Measurements from ENCODE around the gene RAB8A.
"Not testable (repeated sequence)": the region's sequence is repeated elsewhere in the genome, so short reads cannot be mapped to it uniquely, and the experiment has no call there.

RAB8A gene

GRCh38 chr19:16077984-16078758 is 33.5 kb upstream of the RAB8A start:
- peak; percentile 61 for DNase-seq

DNA sequence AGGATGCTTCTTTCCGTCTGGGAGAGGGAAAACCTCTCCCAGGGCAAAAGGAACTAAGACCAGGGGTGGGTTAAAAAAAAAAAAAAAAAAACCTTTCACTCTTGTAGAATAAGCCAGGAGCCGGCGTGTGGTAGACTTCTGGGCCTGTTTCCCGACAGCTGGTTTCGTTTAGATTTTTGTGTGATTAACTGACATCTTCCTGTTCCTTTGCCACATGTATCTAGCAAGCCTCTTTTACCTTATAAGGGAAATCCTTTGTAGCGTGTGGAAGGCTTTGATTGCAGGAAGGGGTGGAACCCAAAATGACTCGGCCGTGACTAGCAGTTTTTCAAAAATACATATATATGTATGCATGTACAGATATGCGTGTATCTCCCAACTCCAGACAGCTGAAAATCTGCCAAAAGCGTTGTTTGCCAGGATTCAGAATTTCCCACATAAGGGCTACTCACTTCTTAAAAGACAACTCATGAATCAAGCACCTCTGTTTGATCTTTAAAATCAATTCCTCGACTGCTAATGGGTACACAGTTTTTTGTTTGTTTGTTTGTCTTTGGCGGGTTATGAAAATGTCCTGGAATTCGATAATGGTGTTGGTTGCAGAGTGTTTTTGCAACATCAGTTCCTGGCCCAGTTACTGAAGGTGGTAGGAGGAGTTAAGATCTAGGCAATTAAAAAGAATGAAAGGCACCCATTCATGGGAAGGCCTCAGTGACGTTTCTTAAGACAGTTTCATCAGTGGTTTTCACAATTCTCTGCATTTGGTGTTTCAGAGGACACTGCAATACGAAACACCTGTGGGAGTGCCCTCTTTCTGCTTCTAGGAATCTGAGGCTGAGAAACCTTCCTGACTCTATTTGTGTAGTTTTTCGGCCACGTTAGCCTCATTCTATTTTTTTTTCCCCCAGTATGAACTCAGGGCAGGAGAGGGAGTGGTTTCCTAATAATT is 32.7 kb upstream of the RAB8A start:
- DNase-seq = peak; percentile 56

DNA sequence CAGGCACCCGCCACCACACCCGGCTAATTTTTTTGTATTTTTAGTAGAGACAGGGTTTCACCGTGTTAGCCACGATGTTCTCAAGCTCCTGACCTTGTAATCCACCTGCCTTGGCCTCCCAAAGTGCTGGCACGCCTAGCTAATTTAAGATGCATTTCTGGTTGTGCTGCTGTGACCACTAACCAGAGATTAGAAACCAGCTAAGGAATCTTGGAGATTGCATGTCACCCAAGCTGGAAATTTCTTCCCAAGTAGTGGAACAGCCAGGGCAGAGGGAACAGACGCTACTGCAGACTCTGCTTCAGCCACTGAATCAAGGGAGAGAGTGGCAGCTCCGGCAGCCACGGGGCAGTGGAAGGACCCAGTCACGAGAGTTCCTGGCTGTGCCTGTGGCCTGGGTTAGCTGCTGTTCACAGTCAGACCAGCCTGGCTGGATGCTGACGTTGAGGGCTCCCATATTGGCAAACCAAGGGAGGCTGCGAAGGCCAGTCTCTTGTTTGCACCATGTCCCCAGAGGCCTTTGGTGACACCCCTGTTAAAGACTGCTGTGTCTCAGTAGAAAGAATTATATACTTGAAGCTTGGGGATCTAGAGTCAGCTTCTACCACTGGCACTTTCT is 27.5 kb upstream of the RAB8A start:
- DNase-seq = no peak

DNA sequence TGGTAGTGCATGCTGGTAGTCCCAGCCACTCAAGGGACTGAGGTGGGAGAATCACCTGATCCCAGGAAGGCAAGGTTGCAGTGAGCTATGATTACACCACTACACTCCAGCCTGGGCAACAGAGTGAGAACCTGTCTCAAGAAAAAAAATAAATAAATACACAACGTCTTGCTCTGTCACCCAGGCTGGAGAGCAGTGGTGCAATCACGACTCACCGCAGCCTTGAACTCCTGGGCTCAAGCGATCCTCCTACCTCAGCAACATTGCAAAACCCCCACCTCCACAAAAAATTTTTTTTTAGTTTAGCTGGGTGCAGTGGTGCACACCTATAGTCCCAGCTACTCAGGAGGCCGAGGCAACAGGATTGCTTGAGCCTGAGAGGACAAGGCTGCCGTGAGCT is 26.6 kb upstream of the RAB8A start:
- no peak for DNase-seq

GRCh38 chr19:16087404-16087803 is 24.3 kb upstream of the RAB8A start:
- DNase-seq = not testable (repeated sequence)

GRCh38 chr19:16087940-16088339 is 23.7 kb upstream of the RAB8A start:
- no peak for DNase-seq

GRCh38 chr19:16088351-16089009 is 23.2 kb upstream of the RAB8A start:
- no peak for DNase-seq

GRCh38 chr19:16089010-16089846 is 22.5 kb upstream of the RAB8A start:
- no peak for DNase-seq

- DNase-seq = no peak
Measured at GRCh38 chr19:16091546-16092475, 19.9 kb upstream of the RAB8A start.

DNA sequence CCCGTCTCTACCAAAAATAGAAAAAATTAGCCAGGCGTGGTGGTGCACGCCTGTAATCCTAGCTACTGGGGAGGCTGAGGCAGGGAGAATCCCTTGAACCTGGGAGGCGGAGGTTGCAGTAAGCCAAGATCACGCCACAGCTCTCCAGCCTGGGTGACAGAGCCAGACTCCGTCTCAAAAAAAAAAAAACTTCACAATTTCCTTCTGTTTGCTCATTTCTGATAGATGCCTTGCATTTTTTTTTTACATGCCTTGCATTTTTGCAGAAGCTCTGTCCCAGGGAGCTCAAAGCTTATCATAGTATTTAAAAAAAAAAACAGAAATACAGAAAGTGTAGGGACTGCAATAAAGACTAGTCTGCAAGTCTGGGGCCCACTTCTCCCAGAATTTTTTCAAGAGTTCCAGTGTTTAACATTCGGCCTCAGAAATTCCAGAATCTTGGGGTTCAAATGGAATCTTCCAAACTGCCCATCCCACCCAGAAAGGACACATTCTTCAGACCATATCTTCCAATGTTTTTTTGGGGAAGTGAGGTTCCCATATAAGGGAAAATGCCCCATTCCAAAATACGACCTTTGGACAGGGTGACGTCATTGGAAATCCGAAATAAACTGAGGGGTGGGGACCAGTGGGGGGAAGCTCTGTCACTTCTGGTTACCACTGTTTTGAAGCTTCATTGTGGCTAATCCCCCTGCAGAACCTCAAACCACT is 17.2 kb upstream of the RAB8A start:
- no peak for DNase-seq

DNA sequence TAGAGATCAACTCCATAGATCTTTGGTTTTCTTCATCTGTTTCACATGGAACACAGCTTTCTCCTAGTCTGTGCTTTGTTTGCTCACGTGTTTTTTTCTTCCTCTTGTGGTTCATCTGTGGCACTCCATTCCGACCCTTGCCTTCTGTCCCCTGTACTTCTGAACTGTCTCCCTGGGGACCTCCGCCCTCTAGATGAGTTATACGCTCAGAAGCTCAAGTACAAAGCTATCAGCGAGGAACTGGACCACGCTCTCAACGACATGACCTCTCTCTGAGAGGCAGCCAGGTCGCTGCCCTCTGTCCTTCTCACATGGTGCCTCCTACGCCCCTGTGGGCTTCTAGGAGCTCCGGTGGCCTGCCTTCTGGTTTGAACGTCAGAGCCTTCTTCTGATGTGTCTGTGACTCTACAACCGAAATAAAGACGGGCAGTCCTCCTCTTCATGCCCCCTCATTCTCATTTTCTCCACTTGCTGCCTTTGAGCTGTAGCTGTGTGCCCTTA is 16.6 kb upstream of the RAB8A start:
- DNase-seq = no peak

- DNase-seq = no peak
Measured at GRCh38 chr19:16096280-16096855, 15.3 kb upstream of the RAB8A start.

DNA sequence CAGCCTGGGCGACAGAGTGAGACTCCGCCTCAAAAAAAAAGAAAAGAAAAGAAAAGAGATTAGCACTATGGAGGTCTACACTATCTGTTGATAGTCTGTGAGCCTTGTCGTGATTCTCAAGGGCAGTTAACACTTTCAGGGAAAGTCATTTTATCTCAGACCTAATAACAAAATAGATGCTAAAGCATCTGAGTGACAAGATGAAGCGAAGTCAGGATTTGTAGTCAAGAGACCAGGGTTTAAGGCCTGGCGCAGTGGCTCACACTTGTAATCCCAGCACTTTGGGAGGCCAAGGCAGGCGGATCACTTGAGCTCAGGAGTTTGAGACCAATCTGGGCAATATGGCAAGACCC is 13.3 kb upstream of the RAB8A start:
- DNase-seq = no peak

DNA sequence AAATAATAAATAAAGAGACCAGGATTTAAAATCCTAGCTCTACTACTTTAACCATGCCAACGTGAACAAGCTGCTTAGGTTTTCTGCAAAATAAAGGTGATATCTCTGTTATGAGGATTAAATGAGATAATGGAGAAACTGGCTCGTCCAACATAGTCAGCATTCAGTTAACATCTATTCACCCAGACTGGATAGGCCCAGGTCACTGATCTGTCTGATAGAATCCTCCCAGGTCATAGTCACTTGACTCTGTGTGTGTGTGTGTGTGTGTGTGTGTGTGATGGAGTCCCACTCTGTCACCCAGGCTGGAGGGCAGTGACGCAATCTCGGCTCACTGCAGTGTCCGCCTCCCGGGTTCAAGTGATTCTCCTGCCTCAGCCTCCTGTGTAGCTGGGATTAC is 12.9 kb upstream of the RAB8A start:
- DNase-seq = no peak

GRCh38 chr19:16099314-16099965 is 12.2 kb upstream of the RAB8A start:
- DNase-seq = not testable (repeated sequence)

DNA sequence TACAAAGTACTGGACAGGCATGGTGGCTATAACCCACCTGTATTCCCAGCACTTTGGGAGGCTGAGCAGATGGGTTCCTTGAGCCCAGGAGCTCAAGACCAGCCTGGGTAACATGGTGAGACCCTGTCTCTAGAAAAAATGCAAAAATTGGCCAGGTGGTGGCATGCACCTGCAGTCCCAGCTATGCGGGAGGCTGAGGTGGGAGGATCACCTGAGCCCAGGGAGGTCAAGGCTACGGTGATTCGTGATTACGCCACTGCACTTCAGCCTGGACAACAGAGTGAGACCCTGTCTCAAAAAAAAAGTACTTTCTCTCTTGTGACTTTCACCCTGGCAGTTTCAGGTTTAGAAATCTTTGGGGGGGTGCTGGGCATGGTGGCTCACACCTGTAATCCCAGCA is 11.2 kb upstream of the RAB8A start:
- no peak for DNase-seq

- DNase-seq = no peak
Measured at GRCh38 chr19:16104722-16105121, 7.0 kb upstream of the RAB8A start.

DNA sequence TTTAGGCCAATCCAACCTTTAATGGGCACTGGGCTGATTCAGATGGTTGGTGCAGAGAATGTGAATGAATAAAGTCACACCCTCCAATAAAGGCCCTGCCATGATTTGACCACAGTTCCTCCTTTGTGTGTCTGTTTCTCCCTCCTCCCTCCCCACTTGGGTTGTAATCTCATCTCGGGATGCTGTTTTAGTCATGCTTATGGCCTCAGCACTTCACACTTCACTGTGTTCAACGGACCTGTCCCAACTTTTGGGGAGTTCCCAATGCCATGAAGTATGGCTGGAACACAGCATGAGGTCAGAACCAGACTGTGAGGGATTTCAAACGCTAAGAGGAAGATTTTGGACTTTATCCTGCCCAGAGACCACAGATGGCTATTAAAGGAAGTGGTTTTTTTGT is 5.6 kb upstream of the RAB8A start:
- DNase-seq = no peak
